Liver (tissue), 9 donors: Measurements from ENCODE around the gene SDR9C7. TPM values are rescaled to one million over a fixed set of nuclear protein-coding genes. Genes with fewer than 3 reads are reported as not detected.

Source experiments
- DNase-seq: peaks from one replicate; pipeline ENCODE4 v3.0.0-alpha.2; 2017; ENCODE audit warnings: low spot score
- H3K27ac ChIP-seq, 2 donors: one replicate each; pipeline ENCODE4 v1.7.0; 2013; ENCODE audit warnings: inconsistent platforms in 2 of 2, low read length in 2 of 2, control low read depth in 1 of 2, low read depth in 1 of 2, mild to moderate bottlenecking in 1 of 2
- H3K27me3 ChIP-seq, 4 donors: one replicate each; pipeline versions ENCODE4 v1.6.1 to v1.7.0; 2013; ENCODE audit warnings: low read length in 3 of 4, inconsistent platforms in 1 of 4, mild to moderate bottlenecking in 1 of 4, moderate library complexity in 1 of 4; ENCODE audit not compliant: control insufficient read depth in 4 of 4, insufficient read depth in 4 of 4
- H3K36me3 ChIP-seq, 4 donors: one replicate each; pipeline versions ENCODE4 v1.6.1 to v1.7.0; 2013; ENCODE audit warnings: low read length in 3 of 4, mild to moderate bottlenecking in 3 of 4, low read depth in 1 of 4, moderate library complexity in 1 of 4; ENCODE audit not compliant: control insufficient read depth in 4 of 4, insufficient read depth in 3 of 4
- H3K4me1 ChIP-seq, 4 donors: one replicate each; pipeline versions ENCODE4 v1.6.1 to v1.7.0; 2013; ENCODE audit warnings: low read length in 3 of 4, mild to moderate bottlenecking in 3 of 4, moderate library complexity in 1 of 4; ENCODE audit not compliant: control insufficient read depth in 4 of 4, insufficient read depth in 4 of 4
- H3K4me3 ChIP-seq, 3 donors: one replicate each; pipeline versions ENCODE4 v1.6.1 to v1.7.0; 2013; ENCODE audit warnings: low read length in 3 of 3, control low read depth in 1 of 3, low read depth in 1 of 3, mild to moderate bottlenecking in 1 of 3
- H3K9ac ChIP-seq, 2 donors: one replicate each; pipeline ENCODE4 v1.7.0; 2013; ENCODE audit warnings: low read length in 2 of 2, mild to moderate bottlenecking in 2 of 2, moderate library complexity in 2 of 2, control low read depth in 1 of 2, low read depth in 1 of 2
- H3K9me3 ChIP-seq, 4 donors: one replicate each; pipeline versions ENCODE4 v1.6.1 to v1.7.0; 2013; ENCODE audit warnings: low read length in 3 of 4; ENCODE audit not compliant: control insufficient read depth in 4 of 4
- EGR1 ChIP-seq, 2 donors: IDR thresholded peaks; 2 replicates each; pipeline ENCODE4 v1.6.1; 2016 to 2018; ENCODE audit warnings: antibody characterized with exemption in 2 of 2, low read depth in 2 of 2
- FOXA1 ChIP-seq: IDR thresholded peaks from 2 replicates; pipeline ENCODE4 v1.6.1; 2016; ENCODE audit warnings: antibody characterized with exemption
- FOXA2 ChIP-seq: IDR thresholded peaks from 2 replicates; pipeline ENCODE4 v1.6.1; 2016; ENCODE audit warnings: antibody characterized with exemption
- GABPA ChIP-seq, 2 donors: IDR thresholded peaks in 1 of 2; conservative IDR thresholded peaks in 1 of 2; 2 replicates each; pipeline ENCODE4 v1.6.1; 2016; ENCODE audit warnings: antibody characterized with exemption in 2 of 2, mild to moderate bottlenecking in 1 of 2, moderate library complexity in 1 of 2
- HNF4A ChIP-seq, 2 donors: conservative IDR thresholded peaks; 2 replicates each; pipeline ENCODE4 v1.6.1; 2016; ENCODE audit warnings: antibody characterized with exemption in 2 of 2, mild to moderate bottlenecking in 2 of 2
- HNF4G ChIP-seq: IDR thresholded peaks from 2 replicates; pipeline ENCODE4 v1.6.1; 2016; ENCODE audit warnings: antibody characterized with exemption
- JUND ChIP-seq, 2 donors: IDR thresholded peaks; 2 replicates each; pipeline ENCODE4 v1.6.1; 2016; ENCODE audit warnings: antibody characterized with exemption in 2 of 2
- NR2F2 ChIP-seq: IDR thresholded peaks from 2 replicates; pipeline ENCODE4 v1.6.1; 2016; ENCODE audit warnings: antibody characterized with exemption
- RAD21 ChIP-seq, 2 donors: IDR thresholded peaks; 2 replicates each; pipeline ENCODE4 v1.6.1; 2016; ENCODE audit warnings: antibody characterized with exemption in 2 of 2, mild to moderate bottlenecking in 2 of 2
- RXRA ChIP-seq, 2 donors: IDR thresholded peaks; 2 replicates each; pipeline ENCODE4 v1.6.1; 2017 to 2018; ENCODE audit warnings: antibody characterized with exemption in 2 of 2, mild to moderate bottlenecking in 1 of 2
- SP1 ChIP-seq: IDR thresholded peaks from 2 replicates; pipeline ENCODE4 v1.6.1; 2018; ENCODE audit warnings: antibody characterized with exemption, mild to moderate bottlenecking
- TAF1 ChIP-seq: conservative IDR thresholded peaks from 2 replicates; pipeline ENCODE4 v1.6.1; 2016; ENCODE audit warnings: antibody characterized with exemption, mild to moderate bottlenecking
- YY1 ChIP-seq: IDR thresholded peaks from 2 replicates; pipeline ENCODE4 v1.6.1; 2016; ENCODE audit warnings: antibody characterized with exemption, mild to moderate bottlenecking
- WGBS: extraction: QIAGEN DNeasy Blood & Tissue Kit; methylation state at CpG from one replicate; pipeline ENCODE4 v1.1.7; 2013; 5-methylcytosine and 5-hydroxymethylcytosine counted together
- polyA plus RNA-seq, 2 donors: library from polyadenylated mRNA; stranded (reverse) in 1 of 2; unstranded in 1 of 2; fragments of 200-250 nt in 1 of 2; fragments of >200 nt in 1 of 2; fragmentation: Nextera tagmentation in 1 of 2; extraction: Ambion mirVana in 1 of 2; gene quantifications; one replicate each; pipeline versions ENCODE4 v1.2.1 to v1.2.3, GENCODE V29; 2013 to 2015
- total RNA-seq, 2 donors: library from RNA; depleted of rRNA; stranded (reverse); fragments of >200 nt; gene quantifications; one replicate each; pipeline ENCODE4 v1.2.3, GENCODE V29; 2014
- TF ChIP-seq, protein P1 (sequence below): IDR thresholded peaks from 2 replicates; pipeline ENCODE4 v1.6.1; 2016; ENCODE audit warnings: antibody characterized with exemption
- TF ChIP-seq, protein P2 (sequence below): IDR thresholded peaks from 2 replicates; pipeline ENCODE4 v1.6.1; 2016; ENCODE audit warnings: antibody characterized with exemption, mild to moderate bottlenecking
- TF ChIP-seq, protein P3 (sequence below): IDR thresholded peaks from 2 replicates; pipeline ENCODE4 v1.6.1; 2016; ENCODE audit warnings: antibody characterized with exemption
- TF ChIP-seq, protein P4 (sequence below): IDR thresholded peaks from 2 replicates; pipeline ENCODE4 v1.6.1; 2016; ENCODE audit warnings: antibody characterized with exemption
- TF ChIP-seq, protein P5 (sequence below): fragments of 150-350 bp; IDR thresholded peaks from 2 replicates; pipeline ENCODE4 v1.5.1; 2017; ENCODE audit warnings: improper control_type of control experiment, low read depth, low read length; ENCODE audit not compliant: missing input control
- donor health status: healthy.
- donor health status: healthy.
- donor health status: healthy.
- donor health status: healthy.
- donor health status: healthy.

The SDR9C7 gene
- total and polyA plus RNA-seq, 4 donors, result not detected

DNA sequence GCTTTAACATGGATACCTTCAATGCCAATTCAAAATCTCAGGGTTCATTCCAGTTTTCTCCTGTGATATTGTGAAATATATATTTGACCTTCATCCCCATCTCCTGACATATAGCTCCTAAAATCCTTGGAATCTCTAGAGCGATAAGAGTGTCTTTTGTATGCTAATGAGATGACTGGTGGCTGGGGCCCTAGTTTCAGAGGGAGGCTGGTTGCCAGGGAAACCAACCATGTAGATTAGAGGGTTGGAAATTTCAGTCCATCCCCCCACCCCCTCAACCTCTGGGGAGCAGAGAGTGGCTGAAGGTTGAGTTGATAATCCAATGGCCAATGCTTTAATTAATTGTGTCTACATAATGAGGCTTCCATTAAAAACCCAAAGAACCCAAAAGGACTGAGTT is 59.4 kb downstream of the SDR9C7 start:
- Histone ChIP-seq H3K4me1 (peaks cover 13 to 26% (median 16%) of the 10 kb centered on the region in 4 donors), H3K27me3 (no peaks in the 10 kb centered on the region), H3K27ac (no peak overlapping the region), H3K9me3 (no peaks in the 10 kb centered on the region), H3K4me3 (no peak overlapping the region), H3K9ac (no peak overlapping the region), H3K36me3 (no peaks in the 10 kb centered on the region)
- 93% methylated on average over 1 of the region's 1 CpG for WGBS
- DNase-seq, result no peak
- TF ChIP-seq TAF1 (no peak), FOXA2 (no peak), RXRA (IDR thresholded peaks at IDR 0.05) (no peak), EGR1 (IDR thresholded peaks at IDR 0.05; ENCODE audit: low read depth in 2 of 2) (no peak), FOXA1 (no peak), HNF4A (conservative IDR thresholded peaks at IDR 0.05) (no peak), JUND (IDR thresholded peaks at IDR 0.05) (no peak), HNF4G (no peak), RAD21 (IDR thresholded peaks at IDR 0.05) (no peak), GABPA (IDR thresholded peaks at IDR 0.05 in 1 of 2, conservative IDR thresholded peaks at IDR 0.05 in 1 of 2) (no peak), NR2F2 (no peak), YY1 (no peak), SP1 (no peak)
- TF ChIP-seq, protein P1, sequence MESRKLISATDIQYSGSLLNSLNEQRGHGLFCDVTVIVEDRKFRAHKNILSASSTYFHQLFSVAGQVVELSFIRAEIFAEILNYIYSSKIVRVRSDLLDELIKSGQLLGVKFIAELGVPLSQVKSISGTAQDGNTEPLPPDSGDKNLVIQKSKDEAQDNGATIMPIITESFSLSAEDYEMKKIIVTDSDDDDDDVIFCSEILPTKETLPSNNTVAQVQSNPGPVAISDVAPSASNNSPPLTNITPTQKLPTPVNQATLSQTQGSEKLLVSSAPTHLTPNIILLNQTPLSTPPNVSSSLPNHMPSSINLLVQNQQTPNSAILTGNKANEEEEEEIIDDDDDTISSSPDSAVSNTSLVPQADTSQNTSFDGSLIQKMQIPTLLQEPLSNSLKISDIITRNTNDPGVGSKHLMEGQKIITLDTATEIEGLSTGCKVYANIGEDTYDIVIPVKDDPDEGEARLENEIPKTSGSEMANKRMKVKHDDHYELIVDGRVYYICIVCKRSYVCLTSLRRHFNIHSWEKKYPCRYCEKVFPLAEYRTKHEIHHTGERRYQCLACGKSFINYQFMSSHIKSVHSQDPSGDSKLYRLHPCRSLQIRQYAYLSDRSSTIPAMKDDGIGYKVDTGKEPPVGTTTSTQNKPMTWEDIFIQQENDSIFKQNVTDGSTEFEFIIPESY, result no peak
- TF ChIP-seq, protein P2, sequence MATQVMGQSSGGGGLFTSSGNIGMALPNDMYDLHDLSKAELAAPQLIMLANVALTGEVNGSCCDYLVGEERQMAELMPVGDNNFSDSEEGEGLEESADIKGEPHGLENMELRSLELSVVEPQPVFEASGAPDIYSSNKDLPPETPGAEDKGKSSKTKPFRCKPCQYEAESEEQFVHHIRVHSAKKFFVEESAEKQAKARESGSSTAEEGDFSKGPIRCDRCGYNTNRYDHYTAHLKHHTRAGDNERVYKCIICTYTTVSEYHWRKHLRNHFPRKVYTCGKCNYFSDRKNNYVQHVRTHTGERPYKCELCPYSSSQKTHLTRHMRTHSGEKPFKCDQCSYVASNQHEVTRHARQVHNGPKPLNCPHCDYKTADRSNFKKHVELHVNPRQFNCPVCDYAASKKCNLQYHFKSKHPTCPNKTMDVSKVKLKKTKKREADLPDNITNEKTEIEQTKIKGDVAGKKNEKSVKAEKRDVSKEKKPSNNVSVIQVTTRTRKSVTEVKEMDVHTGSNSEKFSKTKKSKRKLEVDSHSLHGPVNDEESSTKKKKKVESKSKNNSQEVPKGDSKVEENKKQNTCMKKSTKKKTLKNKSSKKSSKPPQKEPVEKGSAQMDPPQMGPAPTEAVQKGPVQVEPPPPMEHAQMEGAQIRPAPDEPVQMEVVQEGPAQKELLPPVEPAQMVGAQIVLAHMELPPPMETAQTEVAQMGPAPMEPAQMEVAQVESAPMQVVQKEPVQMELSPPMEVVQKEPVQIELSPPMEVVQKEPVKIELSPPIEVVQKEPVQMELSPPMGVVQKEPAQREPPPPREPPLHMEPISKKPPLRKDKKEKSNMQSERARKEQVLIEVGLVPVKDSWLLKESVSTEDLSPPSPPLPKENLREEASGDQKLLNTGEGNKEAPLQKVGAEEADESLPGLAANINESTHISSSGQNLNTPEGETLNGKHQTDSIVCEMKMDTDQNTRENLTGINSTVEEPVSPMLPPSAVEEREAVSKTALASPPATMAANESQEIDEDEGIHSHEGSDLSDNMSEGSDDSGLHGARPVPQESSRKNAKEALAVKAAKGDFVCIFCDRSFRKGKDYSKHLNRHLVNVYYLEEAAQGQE, result no peak
- TF ChIP-seq, protein P3, sequence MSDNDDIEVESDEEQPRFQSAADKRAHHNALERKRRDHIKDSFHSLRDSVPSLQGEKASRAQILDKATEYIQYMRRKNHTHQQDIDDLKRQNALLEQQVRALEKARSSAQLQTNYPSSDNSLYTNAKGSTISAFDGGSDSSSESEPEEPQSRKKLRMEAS, result no peak
- TF ChIP-seq, protein P4, sequence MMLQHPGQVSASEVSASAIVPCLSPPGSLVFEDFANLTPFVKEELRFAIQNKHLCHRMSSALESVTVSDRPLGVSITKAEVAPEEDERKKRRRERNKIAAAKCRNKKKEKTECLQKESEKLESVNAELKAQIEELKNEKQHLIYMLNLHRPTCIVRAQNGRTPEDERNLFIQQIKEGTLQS, result no peak
- TF ChIP-seq, protein P5, sequence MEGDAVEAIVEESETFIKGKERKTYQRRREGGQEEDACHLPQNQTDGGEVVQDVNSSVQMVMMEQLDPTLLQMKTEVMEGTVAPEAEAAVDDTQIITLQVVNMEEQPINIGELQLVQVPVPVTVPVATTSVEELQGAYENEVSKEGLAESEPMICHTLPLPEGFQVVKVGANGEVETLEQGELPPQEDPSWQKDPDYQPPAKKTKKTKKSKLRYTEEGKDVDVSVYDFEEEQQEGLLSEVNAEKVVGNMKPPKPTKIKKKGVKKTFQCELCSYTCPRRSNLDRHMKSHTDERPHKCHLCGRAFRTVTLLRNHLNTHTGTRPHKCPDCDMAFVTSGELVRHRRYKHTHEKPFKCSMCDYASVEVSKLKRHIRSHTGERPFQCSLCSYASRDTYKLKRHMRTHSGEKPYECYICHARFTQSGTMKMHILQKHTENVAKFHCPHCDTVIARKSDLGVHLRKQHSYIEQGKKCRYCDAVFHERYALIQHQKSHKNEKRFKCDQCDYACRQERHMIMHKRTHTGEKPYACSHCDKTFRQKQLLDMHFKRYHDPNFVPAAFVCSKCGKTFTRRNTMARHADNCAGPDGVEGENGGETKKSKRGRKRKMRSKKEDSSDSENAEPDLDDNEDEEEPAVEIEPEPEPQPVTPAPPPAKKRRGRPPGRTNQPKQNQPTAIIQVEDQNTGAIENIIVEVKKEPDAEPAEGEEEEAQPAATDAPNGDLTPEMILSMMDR, result no peak
